ENCODE data around the gene SLC16A3. TPM values are rescaled to one million over a fixed set of nuclear protein-coding genes. Genes with fewer than 3 reads are reported as not detected.

Gene SLC16A3
- total RNA-seq, 1 donor from 2014 or later = 15.6 TPM

DNA sequence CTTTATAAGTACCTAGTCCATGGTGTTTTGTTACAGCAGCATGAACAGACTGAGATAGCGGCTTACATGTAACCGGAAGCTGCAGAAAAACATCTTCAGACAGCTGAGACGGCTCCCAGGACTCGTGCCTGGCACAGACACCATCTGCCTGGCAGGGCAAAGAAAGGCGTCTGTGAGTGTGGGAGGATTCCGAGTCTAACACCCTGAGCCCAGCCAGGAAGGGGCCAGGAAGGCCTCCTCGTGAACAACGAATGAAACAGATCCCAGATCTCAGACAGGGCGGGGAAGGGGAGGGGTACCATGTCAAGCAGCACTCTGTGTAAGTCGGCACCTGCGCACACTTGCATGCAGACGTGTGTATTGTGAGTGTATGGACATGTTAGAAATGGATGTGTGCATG is 49.0 kb downstream of the SLC16A3 start:
- Mint-ChIP-seq H3K27ac (ENCODE audit: unreplicated experiment) (no peak overlapping the region), H3K9me3 (ENCODE audit: unreplicated experiment) (peaks cover 9% of the 10 kb centered on the region), H3K4me3 (ENCODE audit: unreplicated experiment) (no peak overlapping the region), H3K4me1 (ENCODE audit: low read depth, unreplicated experiment) (peaks cover 11% of the 10 kb centered on the region), H3K27me3 (ENCODE audit: unreplicated experiment) (peaks cover 3% of the 10 kb centered on the region), H3K36me3 (ENCODE audit: unreplicated experiment) (no peaks in the 10 kb centered on the region)
- TF ChIP-seq, protein P1, sequence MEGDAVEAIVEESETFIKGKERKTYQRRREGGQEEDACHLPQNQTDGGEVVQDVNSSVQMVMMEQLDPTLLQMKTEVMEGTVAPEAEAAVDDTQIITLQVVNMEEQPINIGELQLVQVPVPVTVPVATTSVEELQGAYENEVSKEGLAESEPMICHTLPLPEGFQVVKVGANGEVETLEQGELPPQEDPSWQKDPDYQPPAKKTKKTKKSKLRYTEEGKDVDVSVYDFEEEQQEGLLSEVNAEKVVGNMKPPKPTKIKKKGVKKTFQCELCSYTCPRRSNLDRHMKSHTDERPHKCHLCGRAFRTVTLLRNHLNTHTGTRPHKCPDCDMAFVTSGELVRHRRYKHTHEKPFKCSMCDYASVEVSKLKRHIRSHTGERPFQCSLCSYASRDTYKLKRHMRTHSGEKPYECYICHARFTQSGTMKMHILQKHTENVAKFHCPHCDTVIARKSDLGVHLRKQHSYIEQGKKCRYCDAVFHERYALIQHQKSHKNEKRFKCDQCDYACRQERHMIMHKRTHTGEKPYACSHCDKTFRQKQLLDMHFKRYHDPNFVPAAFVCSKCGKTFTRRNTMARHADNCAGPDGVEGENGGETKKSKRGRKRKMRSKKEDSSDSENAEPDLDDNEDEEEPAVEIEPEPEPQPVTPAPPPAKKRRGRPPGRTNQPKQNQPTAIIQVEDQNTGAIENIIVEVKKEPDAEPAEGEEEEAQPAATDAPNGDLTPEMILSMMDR (IDR thresholded peaks at IDR 0.05; ENCODE audit: partially characterized antibody, unreplicated experiment) = no peak
- DNase-seq = no peak

- no peak for DNase-seq
- Mint-ChIP-seq H3K27ac (ENCODE audit: unreplicated experiment) (peak overlapping the region; percentile 3), H3K4me3 (ENCODE audit: unreplicated experiment) (peak overlapping the region; percentile 1), H3K9me3 (ENCODE audit: unreplicated experiment) (peaks cover 9% of the 10 kb centered on the region), H3K36me3 (ENCODE audit: unreplicated experiment) (no peaks in the 10 kb centered on the region), H3K27me3 (ENCODE audit: unreplicated experiment) (peaks cover 3% of the 10 kb centered on the region), H3K4me1 (ENCODE audit: low read depth, unreplicated experiment) (peaks cover 11% of the 10 kb centered on the region)
- TF ChIP-seq, protein P1 (IDR thresholded peaks at IDR 0.05; ENCODE audit: partially characterized antibody, unreplicated experiment) = no peak
These were observed 49.5 kb downstream of the SLC16A3 start for GRCh38 chr17:82278308-82278707.

- Mint-ChIP-seq H3K36me3 (ENCODE audit: unreplicated experiment) (no peaks in the 10 kb centered on the region), H3K27ac (ENCODE audit: unreplicated experiment) (no peak overlapping the region), H3K9me3 (ENCODE audit: unreplicated experiment) (peaks cover 9% of the 10 kb centered on the region), H3K4me1 (ENCODE audit: low read depth, unreplicated experiment) (peaks cover 13% of the 10 kb centered on the region), H3K4me3 (ENCODE audit: unreplicated experiment) (peak overlapping the region; percentile 1), H3K27me3 (ENCODE audit: unreplicated experiment) (peaks cover 3% of the 10 kb centered on the region)
- DNase-seq = no peak
- TF ChIP-seq, protein P1 (IDR thresholded peaks at IDR 0.05; ENCODE audit: partially characterized antibody, unreplicated experiment) = no peak
These were observed 50.0 kb downstream of the SLC16A3 start for GRCh38 chr17:82278786-82279391.

DNA sequence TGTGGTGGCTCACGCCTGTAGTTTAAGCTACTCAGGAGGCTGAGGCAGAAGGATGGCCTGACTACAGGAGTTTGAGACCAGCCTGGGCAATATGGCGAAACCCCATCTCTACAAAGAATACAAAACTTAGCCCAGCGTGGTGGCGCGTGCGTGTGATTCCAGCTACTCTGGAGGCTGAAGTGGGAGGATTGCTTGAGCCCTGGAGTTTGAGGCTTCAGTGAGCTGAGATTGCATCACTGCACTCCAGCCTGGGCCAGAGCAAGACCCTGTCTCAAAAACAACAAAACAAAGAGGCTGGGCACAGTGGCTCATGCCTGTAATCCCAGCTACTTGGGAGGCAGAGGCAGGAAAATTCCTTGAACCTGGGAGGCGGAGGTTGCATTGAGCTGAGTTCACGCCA is 51.7 kb downstream of the SLC16A3 start:
- Mint-ChIP-seq H3K36me3 (ENCODE audit: unreplicated experiment) (no peaks in the 10 kb centered on the region), H3K4me3 (ENCODE audit: unreplicated experiment) (no peak overlapping the region), H3K9me3 (ENCODE audit: unreplicated experiment) (peaks cover 9% of the 10 kb centered on the region), H3K27ac (ENCODE audit: unreplicated experiment) (no peak overlapping the region), H3K4me1 (ENCODE audit: low read depth, unreplicated experiment) (peaks cover 14% of the 10 kb centered on the region), H3K27me3 (ENCODE audit: unreplicated experiment) (peaks cover 3% of the 10 kb centered on the region)
- DNase-seq = no peak
- TF ChIP-seq, protein P1 (IDR thresholded peaks at IDR 0.05; ENCODE audit: partially characterized antibody, unreplicated experiment) = no peak

DNA sequence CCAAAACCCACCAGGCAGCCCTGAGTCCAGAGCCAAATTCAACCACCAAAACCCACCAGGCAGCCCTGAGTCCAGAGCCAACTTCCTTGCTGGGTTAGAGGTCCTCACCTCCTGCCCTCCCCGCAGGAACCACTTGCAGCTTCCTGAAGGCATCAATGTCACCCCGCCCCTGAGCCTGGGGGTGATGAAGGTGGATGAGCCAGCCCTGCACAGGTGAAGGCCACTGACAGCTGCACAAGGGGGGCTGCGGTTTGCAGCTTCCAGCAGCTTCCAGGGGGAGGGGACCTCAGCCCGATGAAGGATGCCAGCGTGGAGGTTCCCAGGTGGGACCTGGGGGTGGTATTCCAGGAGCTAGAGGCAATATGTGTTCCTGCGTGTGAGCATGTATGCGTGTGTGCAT is 52.2 kb downstream of the SLC16A3 start:
- TF ChIP-seq, protein P1 (IDR thresholded peaks at IDR 0.05; ENCODE audit: partially characterized antibody, unreplicated experiment) = no peak
- DNase-seq = no peak
- peaks cover 9% of the 10 kb centered on the region for H3K9me3 Mint-ChIP-seq (ENCODE audit: unreplicated experiment)
- no peak overlapping the region for H3K4me3 Mint-ChIP-seq (ENCODE audit: unreplicated experiment)
- H3K27ac Mint-ChIP-seq (ENCODE audit: unreplicated experiment) = no peak overlapping the region
- H3K4me1 Mint-ChIP-seq (ENCODE audit: low read depth, unreplicated experiment) = peaks cover 14% of the 10 kb centered on the region
- H3K36me3 Mint-ChIP-seq (ENCODE audit: unreplicated experiment) = no peaks in the 10 kb centered on the region
- peaks cover 3% of the 10 kb centered on the region for H3K27me3 Mint-ChIP-seq (ENCODE audit: unreplicated experiment)

Data from glutamatergic neuron (in vitro differentiated cells).